ENCODE measurements around the gene GRAMD1B.

- TF ChIP-seq CTCF (IDR thresholded peaks at IDR 0.05) (no peak), POLR2A (IDR thresholded peaks at IDR 0.05) (peak in 1 of 3 donors; percentile 42)
Observed at GRCh38 chr11:123430721-123431497, 840 bp downstream of the GRAMD1B start.
